ENCODE results near the gene ZP4. TPM values are rescaled to one million over a fixed set of nuclear protein-coding genes. Genes with fewer than 3 reads are reported as not detected.

Gene ZP4
- total and polyA plus RNA-seq, 9 of the 15 experiments (the other 6 are each of a cell fraction or from before 2014, with no cell fraction given) = not detected

GRCh38 chr1:237938068-237938467 lies 47.3 kb upstream of the ZP4 start (continued):
- no peak for TF ChIP-seq AFF4 (CRISPR knock-in tag; IDR thresholded peaks at IDR 0.05)
- no peak for TF ChIP-seq PREB (CRISPR knock-in tag; IDR thresholded peaks at IDR 0.05)
- no peak for TF ChIP-seq ARNT (IDR thresholded peaks at IDR 0.05)

GRCh38 chr1:237932816-237933215 lies 42.1 kb upstream of the ZP4 start:
- no peaks in the 10 kb centered on the region for H3K9me1 ChIP-seq (ENCODE audit: control insufficient read depth, insufficient read depth, low read length)
- ChIA-PET POLR2A (no interaction called here), CTCF (ENCODE audit: low intra/inter-chr PET ratio) (no interaction called here)
- FAIRE-seq (no peak), DNase-seq (ENCODE audit: extremely low read depth in 1 of 4, low spot score in 3 of 4) (no peak), ATAC-seq (no peak)
- whole genome bisulfite sequencing (ENCODE audit: insufficient coverage, low coverage, missing lambda C conversion rate) = 2% methylated on average over 3 of the region's 3 CpGs
- H2AFZ ChIP-seq (ENCODE audit: low read depth, low read length) = no peak overlapping the region
- no peaks in the 10 kb centered on the region for H3K9me3 ChIP-seq (replicated peaks; ENCODE audit: control insufficient read depth, insufficient read depth, low read depth, low read length)
- H3K4me2 ChIP-seq (ENCODE audit: insufficient read depth, low read length) = no peak overlapping the region
- no peak for TF ChIP-seq ZNF644 (tag; IDR thresholded peaks at IDR 0.05; ENCODE audit: low read depth)
- no peak for TF ChIP-seq MYBL2 (IDR thresholded peaks at IDR 0.05; ENCODE audit: low read depth)
- TF ChIP-seq MYBL2 (CRISPR knock-in tag; IDR thresholded peaks at IDR 0.05; ENCODE audit: borderline replicate concordance) = no peak
- no peak for TF ChIP-seq ZNF133 (CRISPR knock-in tag; IDR thresholded peaks at IDR 0.05)
- no peak for TF ChIP-seq ZNF41 (CRISPR knock-in tag; conservative IDR thresholded peaks at IDR 0.05)
- no peak for TF ChIP-seq LEF1 (IDR thresholded peaks at IDR 0.05)
- no peak for TF ChIP-seq HDAC8 (tag; IDR thresholded peaks at IDR 0.05)
- TF ChIP-seq CEBPG (CRISPR knock-in tag; IDR thresholded peaks at IDR 0.05) = no peak
- peak in 1 of 2 experiments; percentile 29; a peak in 1 of 4 replicates for TF ChIP-seq CEBPG (tag; conservative IDR thresholded peaks at IDR 0.05 in 1 of 2, IDR thresholded peaks at IDR 0.05 in 1 of 2)
- TF ChIP-seq E2F1 (CRISPR knock-in tag; IDR thresholded peaks at IDR 0.05) = no peak
- H3K27ac ChIP-seq (ENCODE audit: extremely low read depth, low read depth, low read length) = no peak overlapping the region
- no peak overlapping the region for H3K9ac ChIP-seq (ENCODE audit: insufficient read depth in 1 of 2, low read depth in 2 of 2, low read length in 2 of 2)
- no peaks in the 10 kb centered on the region for H3K27me3 ChIP-seq (ENCODE audit: control insufficient read depth in 2 of 2, insufficient read depth in 2 of 2, low read length in 2 of 2)
- no TSS peak for BruUV-seq (replicated peaks)
- no peaks in the 10 kb centered on the region for H3K36me3 ChIP-seq (ENCODE audit: control insufficient read depth, insufficient read depth, low read length)
- in situ Hi-C loops (cut with MboI) (no loop called here), intact Hi-C loops (cut with micrococcal nuclease) (no loop called here)
- no peaks in the 10 kb centered on the region for H3K79me2 ChIP-seq (ENCODE audit: control insufficient read depth, insufficient read depth, low read length)
- no peaks in the 10 kb centered on the region for H4K20me1 ChIP-seq (replicated peaks; ENCODE audit: control insufficient read depth, insufficient read depth, low read length)
- no peaks in the 10 kb centered on the region for H3K4me1 ChIP-seq (replicated peaks in 1 of 2; ENCODE audit: control insufficient read depth in 2 of 2, insufficient read depth in 2 of 2, low read length in 2 of 2)
- no peak overlapping the region for H3K4me3 ChIP-seq

All from K562 (cell line).